ENCODE measurements around the gene C1QTNF6.

C1QTNF6 gene

DNA sequence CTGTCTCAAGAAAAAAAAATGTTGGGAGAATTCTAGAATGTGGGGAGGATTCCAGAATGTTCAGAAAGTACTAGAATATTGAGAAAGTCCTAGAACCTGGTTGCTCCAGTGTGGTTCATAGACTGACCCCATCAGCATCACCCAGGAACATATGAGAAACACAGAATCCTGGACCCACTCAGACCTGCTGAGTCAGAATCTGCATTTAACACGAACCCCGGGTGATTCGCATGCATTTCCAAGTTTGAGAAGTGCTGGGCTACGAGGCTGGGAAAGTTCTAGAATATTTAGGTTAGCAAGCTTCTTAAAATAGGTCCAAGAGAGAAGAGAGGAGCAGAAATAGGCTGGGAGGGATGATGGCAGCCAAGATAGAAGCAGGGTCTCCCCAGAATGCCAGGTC, 6.4 kb downstream of the C1QTNF6 start:
- H3K4me3 Mint-ChIP-seq, result no peak overlapping the region
- H3K9me3 Mint-ChIP-seq, result no peaks in the 10 kb centered on the region
- H3K27ac Mint-ChIP-seq, result no peak overlapping the region
- peaks cover 40% of the 10 kb centered on the region for H3K4me1 Mint-ChIP-seq (ENCODE audit: low read depth)
- no peaks in the 10 kb centered on the region for H3K36me3 Mint-ChIP-seq (ENCODE audit: low read depth)
- no peaks in the 10 kb centered on the region for H3K27me3 Mint-ChIP-seq

- Mint-ChIP-seq H3K4me1 (ENCODE audit: low read depth) (peaks cover 40% of the 10 kb centered on the region), H3K4me3 (no peak overlapping the region), H3K9me3 (no peaks in the 10 kb centered on the region), H3K27ac (no peak overlapping the region), H3K27me3 (no peaks in the 10 kb centered on the region), H3K36me3 (ENCODE audit: low read depth) (no peaks in the 10 kb centered on the region)
Observed at GRCh38 chr22:37180531-37181231, 7.4 kb downstream of the C1QTNF6 start.

DNA sequence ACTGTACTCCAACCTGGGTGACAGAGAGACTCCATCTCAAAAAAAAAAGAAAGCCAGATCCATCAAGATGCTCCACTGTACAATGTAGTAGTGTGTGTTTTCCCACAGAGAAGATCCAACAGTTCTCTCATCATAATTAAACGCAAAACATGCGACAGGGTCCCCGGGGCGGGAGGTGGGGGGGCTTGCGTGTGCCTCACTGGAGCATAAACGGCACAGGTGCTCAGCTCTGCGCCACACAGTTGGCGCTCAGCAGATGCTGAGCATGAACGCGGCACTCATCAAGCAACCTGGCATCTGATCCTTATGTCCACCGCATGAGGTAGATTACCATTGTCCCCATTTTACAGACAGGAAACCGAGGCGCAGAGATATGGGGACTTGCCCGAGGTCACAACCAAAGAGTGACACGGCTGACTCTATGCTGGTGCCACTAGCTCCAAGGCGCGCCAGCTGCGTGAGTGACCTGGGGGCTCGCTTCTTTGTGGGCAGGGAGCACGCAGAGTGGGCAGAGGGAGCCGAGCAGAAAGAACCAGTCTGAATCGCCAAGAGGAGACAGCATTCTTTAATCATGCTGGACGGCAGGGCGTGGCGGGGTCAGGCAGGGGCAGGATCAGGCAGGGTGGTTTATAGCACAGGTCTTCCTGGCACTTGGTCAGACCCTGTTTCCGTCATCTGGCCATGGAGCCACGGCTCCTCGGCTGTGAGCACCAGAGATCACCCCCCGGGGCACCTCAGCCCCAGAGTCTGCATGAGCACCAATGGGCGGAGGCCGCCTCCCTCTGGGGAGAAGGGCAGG, 8.2 kb downstream of the C1QTNF6 start:
- H3K9me3 Mint-ChIP-seq, result no peaks in the 10 kb centered on the region
- no peak overlapping the region for H3K4me3 Mint-ChIP-seq
- no peaks in the 10 kb centered on the region for H3K36me3 Mint-ChIP-seq (ENCODE audit: low read depth)
- peaks cover 34% of the 10 kb centered on the region for H3K4me1 Mint-ChIP-seq (ENCODE audit: low read depth)
- no peak overlapping the region for H3K27ac Mint-ChIP-seq
- no peaks in the 10 kb centered on the region for H3K27me3 Mint-ChIP-seq

DNA sequence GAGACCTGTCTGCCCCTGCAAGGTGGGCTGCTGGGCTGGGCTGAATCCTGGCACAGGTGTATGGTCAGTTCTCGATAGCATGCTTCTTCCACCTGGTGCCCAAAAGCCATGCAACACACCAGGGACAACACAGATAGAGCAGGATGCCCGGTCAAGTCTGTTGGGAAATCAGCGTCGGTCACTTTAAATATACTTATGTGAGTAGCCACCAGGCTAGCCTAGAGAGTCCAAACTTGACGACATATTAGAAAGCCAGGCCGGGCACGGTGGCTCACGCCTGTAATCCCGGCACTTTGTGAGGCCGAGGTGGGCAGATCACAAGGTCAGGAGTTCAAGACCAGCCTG, 8.9 kb downstream of the C1QTNF6 start:
- H3K36me3 Mint-ChIP-seq (ENCODE audit: low read depth), result peaks cover 4% of the 10 kb centered on the region
- H3K27me3 Mint-ChIP-seq, result no peaks in the 10 kb centered on the region
- H3K9me3 Mint-ChIP-seq, result no peaks in the 10 kb centered on the region
- no peak overlapping the region for H3K27ac Mint-ChIP-seq
- peaks cover 30% of the 10 kb centered on the region for H3K4me1 Mint-ChIP-seq (ENCODE audit: low read depth)
- H3K4me3 Mint-ChIP-seq, result no peak overlapping the region

- peaks cover 4% of the 10 kb centered on the region for H3K36me3 Mint-ChIP-seq (ENCODE audit: low read depth)
- H3K27me3 Mint-ChIP-seq, result no peaks in the 10 kb centered on the region
- no peak overlapping the region for H3K27ac Mint-ChIP-seq
- no peaks in the 10 kb centered on the region for H3K9me3 Mint-ChIP-seq
- H3K4me1 Mint-ChIP-seq (ENCODE audit: low read depth), result peaks cover 25% of the 10 kb centered on the region
- no peak overlapping the region for H3K4me3 Mint-ChIP-seq
Observed at GRCh38 chr22:37178350-37179125, 9.5 kb downstream of the C1QTNF6 start.

DNA sequence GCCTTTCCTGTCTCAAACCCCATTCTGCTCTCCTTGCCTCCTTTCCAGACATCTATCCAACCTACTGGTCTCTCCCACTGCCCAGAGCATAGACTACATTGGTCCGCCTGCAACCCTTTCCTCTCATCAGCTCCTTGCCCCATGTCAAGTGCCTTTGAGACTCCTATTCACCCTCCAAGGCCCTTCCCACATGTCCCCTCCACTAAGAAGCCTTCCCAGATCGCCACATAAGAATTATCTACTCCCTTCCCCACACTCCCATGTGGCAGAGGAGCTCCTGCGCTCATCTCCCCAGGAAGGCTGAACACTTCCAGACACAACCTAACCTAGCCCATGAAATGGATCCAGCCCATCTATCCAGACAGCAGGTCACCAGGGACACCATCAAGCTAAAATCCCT, 10.3 kb downstream of the C1QTNF6 start:
- Mint-ChIP-seq H3K27me3 (no peaks in the 10 kb centered on the region), H3K4me1 (ENCODE audit: low read depth) (peaks cover 20% of the 10 kb centered on the region), H3K27ac (peak overlapping the region; percentile 21), H3K4me3 (no peak overlapping the region), H3K36me3 (ENCODE audit: low read depth) (peaks cover 4% of the 10 kb centered on the region), H3K9me3 (no peaks in the 10 kb centered on the region)

DNA sequence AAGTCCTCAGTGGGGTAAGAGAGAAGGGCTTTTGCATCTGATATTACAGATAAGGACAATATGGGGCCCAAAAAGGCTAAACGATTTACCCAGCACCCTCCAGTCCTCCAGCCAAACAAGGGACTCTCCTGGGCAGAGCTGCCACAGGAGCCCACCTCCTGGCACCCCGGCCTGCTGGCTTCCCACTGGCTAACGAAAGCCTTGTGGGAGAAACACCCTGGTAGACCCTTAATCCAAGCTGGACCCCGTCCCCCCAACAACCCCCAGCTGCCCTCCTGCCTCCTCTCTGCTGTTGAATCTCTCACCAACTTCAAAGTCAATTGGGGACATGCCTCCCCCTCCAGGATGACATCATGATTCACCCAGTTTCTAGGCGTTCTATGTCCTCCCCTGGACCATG, 10.8 kb downstream of the C1QTNF6 start:
- H3K4me3 Mint-ChIP-seq, result no peak overlapping the region
- H3K27me3 Mint-ChIP-seq, result no peaks in the 10 kb centered on the region
- H3K36me3 Mint-ChIP-seq (ENCODE audit: low read depth), result peaks cover 4% of the 10 kb centered on the region
- H3K4me1 Mint-ChIP-seq (ENCODE audit: low read depth), result peaks cover 20% of the 10 kb centered on the region
- peak overlapping the region; percentile 21 for H3K27ac Mint-ChIP-seq
- H3K9me3 Mint-ChIP-seq, result no peaks in the 10 kb centered on the region

DNA sequence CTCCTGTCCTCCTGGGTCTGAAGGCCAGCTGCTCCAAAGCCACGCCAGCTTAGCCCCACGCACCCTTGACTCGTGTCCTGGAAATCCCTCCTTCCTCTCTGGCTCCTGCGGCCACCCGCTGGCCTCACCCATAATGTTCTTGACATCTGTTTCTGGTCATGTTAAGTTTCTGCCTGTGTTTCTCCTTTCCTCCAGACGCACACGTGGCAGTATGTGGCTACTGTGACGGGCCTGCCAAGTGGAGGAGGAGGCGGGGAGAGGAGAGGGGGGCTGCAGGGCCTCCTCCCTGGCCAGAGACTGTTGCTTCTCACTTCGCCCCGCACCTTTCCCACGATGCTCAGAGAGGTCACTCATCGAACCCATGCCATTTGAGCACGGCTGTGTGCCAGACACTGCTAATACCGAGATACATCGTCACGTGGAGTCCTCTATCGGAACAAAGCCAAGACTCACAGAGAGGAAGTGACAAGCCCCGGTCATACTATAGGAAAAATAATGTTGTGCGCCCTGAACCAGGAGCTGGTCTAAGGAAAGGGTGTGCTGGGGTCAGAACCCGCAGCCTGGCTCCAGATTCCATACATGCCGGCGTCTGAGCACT, 11.5 kb downstream of the C1QTNF6 start:
- Mint-ChIP-seq H3K4me3 (no peak overlapping the region), H3K36me3 (ENCODE audit: low read depth) (peaks cover 4% of the 10 kb centered on the region), H3K4me1 (ENCODE audit: low read depth) (peaks cover 20% of the 10 kb centered on the region), H3K27me3 (no peaks in the 10 kb centered on the region), H3K27ac (peak overlapping the region; percentile 69), H3K9me3 (no peaks in the 10 kb centered on the region)

- Mint-ChIP-seq H3K27me3 (no peaks in the 10 kb centered on the region), H3K4me3 (no peak overlapping the region), H3K4me1 (ENCODE audit: low read depth) (peaks cover 20% of the 10 kb centered on the region), H3K36me3 (ENCODE audit: low read depth) (peaks cover 4% of the 10 kb centered on the region), H3K9me3 (no peaks in the 10 kb centered on the region), H3K27ac (no peak overlapping the region)
Observed at GRCh38 chr22:37175414-37176281, 12.4 kb downstream of the C1QTNF6 start.

DNA sequence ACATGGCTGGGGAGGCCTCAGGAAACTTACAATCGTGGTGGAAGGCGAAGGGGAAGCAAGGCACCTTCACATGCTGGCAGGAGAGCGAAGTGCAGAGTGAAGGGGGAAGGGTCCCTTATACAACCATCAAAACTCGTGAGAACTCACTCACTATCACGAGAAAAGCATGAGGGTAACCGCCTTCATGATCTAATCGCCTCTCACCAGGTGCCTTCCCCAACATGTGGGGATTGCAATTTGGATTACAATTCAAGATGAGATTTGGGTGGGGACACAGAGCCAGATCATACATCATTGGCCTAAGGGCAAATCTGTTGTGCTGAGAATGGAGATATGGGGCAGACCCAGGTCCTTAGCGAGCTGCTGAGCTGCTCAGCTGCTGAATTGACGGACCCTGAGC, 13.1 kb downstream of the C1QTNF6 start:
- H3K36me3 Mint-ChIP-seq (ENCODE audit: low read depth), result peaks cover 4% of the 10 kb centered on the region
- H3K27me3 Mint-ChIP-seq, result no peaks in the 10 kb centered on the region
- no peak overlapping the region for H3K4me3 Mint-ChIP-seq
- H3K27ac Mint-ChIP-seq, result no peak overlapping the region
- no peaks in the 10 kb centered on the region for H3K9me3 Mint-ChIP-seq
- H3K4me1 Mint-ChIP-seq (ENCODE audit: low read depth), result peaks cover 24% of the 10 kb centered on the region

- Mint-ChIP-seq H3K4me1 (ENCODE audit: low read depth) (peaks cover 36% of the 10 kb centered on the region), H3K27me3 (no peaks in the 10 kb centered on the region), H3K9me3 (no peaks in the 10 kb centered on the region), H3K4me3 (no peak overlapping the region), H3K27ac (no peak overlapping the region), H3K36me3 (ENCODE audit: low read depth) (peaks cover 4% of the 10 kb centered on the region)
Observed at GRCh38 chr22:37173709-37174108, 14.3 kb downstream of the C1QTNF6 start.

GRCh38 chr22:37172266-37173245, 15.5 kb downstream of the C1QTNF6 start:
- Mint-ChIP-seq H3K4me1 (ENCODE audit: low read depth) (peaks cover 44% of the 10 kb centered on the region), H3K36me3 (ENCODE audit: low read depth) (peaks cover 4% of the 10 kb centered on the region), H3K4me3 (no peak overlapping the region), H3K27me3 (no peaks in the 10 kb centered on the region), H3K27ac (no peak overlapping the region), H3K9me3 (no peaks in the 10 kb centered on the region)

DNA sequence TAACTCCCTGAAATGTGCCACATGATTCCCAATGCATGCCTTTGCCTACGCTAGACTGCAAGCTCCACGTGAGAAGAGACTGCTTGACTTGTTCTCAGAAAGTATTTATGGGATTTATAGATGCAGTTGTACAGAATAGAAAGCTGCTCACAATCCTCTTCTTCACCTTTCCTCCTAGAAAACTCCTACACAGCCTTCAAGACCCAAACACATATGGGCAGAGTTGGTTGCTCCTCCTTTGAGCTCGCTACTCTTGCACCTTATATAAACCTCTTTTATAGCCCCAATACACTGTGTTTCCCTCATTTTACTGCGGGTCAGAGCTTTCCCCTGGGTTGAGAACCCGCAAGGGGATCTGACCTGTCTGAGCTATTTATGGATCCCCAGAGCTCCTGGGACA, 16.4 kb downstream of the C1QTNF6 start:
- Mint-ChIP-seq H3K27ac (no peak overlapping the region), H3K27me3 (no peaks in the 10 kb centered on the region), H3K9me3 (no peaks in the 10 kb centered on the region), H3K36me3 (ENCODE audit: low read depth) (peaks cover 4% of the 10 kb centered on the region), H3K4me1 (ENCODE audit: low read depth) (peaks cover 47% of the 10 kb centered on the region), H3K4me3 (no peak overlapping the region)

All from stimulated activated naive CD8-positive, alpha-beta T cell treated with anti-CD3 and anti-CD28 coated beads, Interleukin-15, Interleukin-2, amounts not matched to agents 100 ng/mL and 50 ng/mL, for 24 hours (primary cell).